Smooth muscle cell (in vitro differentiated cells): Measurements from ENCODE around the gene MAGEL2. TPM values are rescaled to one million over a fixed set of nuclear protein-coding genes. Genes with fewer than 3 reads are reported as not detected.
"Not testable (repeated sequence)": the region's sequence is repeated elsewhere in the genome, so short reads cannot be mapped to it uniquely, and the experiment has no call there.

ENCODE experiments used
- DNase-seq: peaks from one replicate; lab custom pipeline; 2025; ENCODE audit not compliant: unreplicated experiment; lab: John Stamatoyannopoulos, UW
- H2AFZ ChIP-seq: fragments of 200-600 bp; sonication (generic); 2 replicates; pipeline ENCODE4 v1.6.0; 2016; ENCODE audit warnings: antibody characterized with exemption, low read depth, mild to moderate bottlenecking
- H3F3A ChIP-seq: fragments of 200-600 bp; sonication (generic); 2 replicates; pipeline ENCODE4 v1.6.0; 2017; ENCODE audit warnings: antibody characterized with exemption, low read depth
- H3K27ac ChIP-seq: fragments of 200-600 bp; sonication (generic); 2 replicates; pipeline ENCODE4 v1.5.1; 2016; ENCODE audit warnings: low read depth, mild to moderate bottlenecking
- H3K27me3 ChIP-seq: fragments of 200-600 bp; sonication (generic); 2 replicates; pipeline ENCODE4 v1.6.1; 2016; ENCODE audit warnings: low read depth, mild to moderate bottlenecking
- H3K36me3 ChIP-seq: fragments of 200-600 bp; sonication (generic); 2 replicates; pipeline ENCODE4 v1.5.1; 2016; ENCODE audit warnings: low read depth
- H3K4me1 ChIP-seq: fragments of 200-600 bp; sonication (generic); 2 replicates; pipeline ENCODE4 v1.5.1; 2016; ENCODE audit warnings: low read depth
- H3K4me2 ChIP-seq: fragments of 200-600 bp; sonication (generic); 2 replicates; pipeline ENCODE4 v1.6.0; 2016; ENCODE audit warnings: mild to moderate bottlenecking
- H3K4me3 ChIP-seq: fragments of 200-600 bp; sonication (generic); 2 replicates; pipeline ENCODE4 v1.5.1; 2016; ENCODE audit warnings: mild to moderate bottlenecking
- H3K79me2 ChIP-seq: fragments of 200-600 bp; sonication (generic); 2 replicates; pipeline ENCODE4 v1.6.0; 2016; ENCODE audit warnings: low read depth, mild to moderate bottlenecking
- H3K9ac ChIP-seq: fragments of 200-600 bp; sonication (generic); 2 replicates; pipeline ENCODE4 v1.6.0; 2016; ENCODE audit warnings: low read depth
- H3K9me3 ChIP-seq: fragments of 200-600 bp; sonication (generic); replicated peaks from 2 replicates; pipeline ENCODE4 v1.5.1; 2016; ENCODE audit warnings: low read depth
- H4K20me1 ChIP-seq: fragments of 200-600 bp; sonication (generic); 2 replicates; pipeline ENCODE4 v1.6.0; 2016; ENCODE audit warnings: low read depth
- WGBS: methylation state at CpG from one replicate; pipeline ENCODE4 v1.1.7; 2016; ENCODE audit warnings: low lambda C conversion rate; 5-methylcytosine and 5-hydroxymethylcytosine counted together
- polyA plus RNA-seq: library from polyadenylated mRNA; unstranded; fragments of >200 nt; fragmentation: Nextera tagmentation; extraction: Ambion mirVana; gene quantifications from 2 replicates; pipeline ENCODE4 v1.2.1, GENCODE V29; 2016
- total RNA-seq: library from RNA; depleted of rRNA; stranded (reverse); fragments of >200 nt; gene quantifications from 2 replicates; pipeline ENCODE4 v1.2.3, GENCODE V29; 2014
- TF ChIP-seq, protein P1 (sequence below): fragments of 200-600 bp; sonication (generic); IDR thresholded peaks from 2 replicates; pipeline ENCODE4 v1.5.1; 2017; ENCODE audit warnings: borderline replicate concordance, mild to moderate bottlenecking, antibody characterized with exemption; ENCODE audit not compliant: insufficient read depth, poor library complexity, severe bottlenecking

MAGEL2 gene
- total and polyA plus RNA-seq, 2 experiments from 2014 or later = 8.4 to 16.0 TPM

DNA sequence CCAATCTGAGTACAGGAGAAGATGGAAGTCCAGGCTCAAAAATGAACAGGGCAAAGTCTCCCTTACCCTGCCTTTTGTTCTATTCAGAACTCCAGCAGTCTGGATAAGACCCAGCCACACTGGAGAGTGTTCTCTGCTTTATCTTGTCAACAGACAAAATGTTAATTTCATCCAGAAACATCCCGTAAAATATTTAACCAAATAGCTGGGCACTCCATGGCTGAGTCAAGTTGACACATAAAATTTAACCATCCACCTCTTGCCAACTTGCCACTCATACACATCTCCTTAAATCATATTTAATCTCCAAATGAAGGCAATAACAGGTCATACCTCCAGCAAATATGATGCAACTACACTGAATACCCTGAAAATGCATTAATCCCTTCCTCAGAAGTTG lies 48.6 kb downstream of the MAGEL2 start:
- H3K36me3 ChIP-seq = no peaks in the 10 kb centered on the region
- H3F3A ChIP-seq = no peaks in the 10 kb centered on the region
- H3K4me2 ChIP-seq = no peak overlapping the region
- H3K79me2 ChIP-seq = no peaks in the 10 kb centered on the region
- H3K27me3 ChIP-seq = no peaks in the 10 kb centered on the region
- no peaks in the 10 kb centered on the region for H3K9me3 ChIP-seq
- DNase-seq = no peak
- TF ChIP-seq, protein P1, sequence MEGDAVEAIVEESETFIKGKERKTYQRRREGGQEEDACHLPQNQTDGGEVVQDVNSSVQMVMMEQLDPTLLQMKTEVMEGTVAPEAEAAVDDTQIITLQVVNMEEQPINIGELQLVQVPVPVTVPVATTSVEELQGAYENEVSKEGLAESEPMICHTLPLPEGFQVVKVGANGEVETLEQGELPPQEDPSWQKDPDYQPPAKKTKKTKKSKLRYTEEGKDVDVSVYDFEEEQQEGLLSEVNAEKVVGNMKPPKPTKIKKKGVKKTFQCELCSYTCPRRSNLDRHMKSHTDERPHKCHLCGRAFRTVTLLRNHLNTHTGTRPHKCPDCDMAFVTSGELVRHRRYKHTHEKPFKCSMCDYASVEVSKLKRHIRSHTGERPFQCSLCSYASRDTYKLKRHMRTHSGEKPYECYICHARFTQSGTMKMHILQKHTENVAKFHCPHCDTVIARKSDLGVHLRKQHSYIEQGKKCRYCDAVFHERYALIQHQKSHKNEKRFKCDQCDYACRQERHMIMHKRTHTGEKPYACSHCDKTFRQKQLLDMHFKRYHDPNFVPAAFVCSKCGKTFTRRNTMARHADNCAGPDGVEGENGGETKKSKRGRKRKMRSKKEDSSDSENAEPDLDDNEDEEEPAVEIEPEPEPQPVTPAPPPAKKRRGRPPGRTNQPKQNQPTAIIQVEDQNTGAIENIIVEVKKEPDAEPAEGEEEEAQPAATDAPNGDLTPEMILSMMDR = no peak
- no peaks in the 10 kb centered on the region for H3K4me1 ChIP-seq
- H3K9ac ChIP-seq = no peak overlapping the region
- no peak overlapping the region for H2AFZ ChIP-seq
- no peaks in the 10 kb centered on the region for H4K20me1 ChIP-seq
- H3K4me3 ChIP-seq = no peak overlapping the region
- no peak overlapping the region for H3K27ac ChIP-seq
- WGBS = 74% methylated on average over 1 of the region's 1 CpG

DNA sequence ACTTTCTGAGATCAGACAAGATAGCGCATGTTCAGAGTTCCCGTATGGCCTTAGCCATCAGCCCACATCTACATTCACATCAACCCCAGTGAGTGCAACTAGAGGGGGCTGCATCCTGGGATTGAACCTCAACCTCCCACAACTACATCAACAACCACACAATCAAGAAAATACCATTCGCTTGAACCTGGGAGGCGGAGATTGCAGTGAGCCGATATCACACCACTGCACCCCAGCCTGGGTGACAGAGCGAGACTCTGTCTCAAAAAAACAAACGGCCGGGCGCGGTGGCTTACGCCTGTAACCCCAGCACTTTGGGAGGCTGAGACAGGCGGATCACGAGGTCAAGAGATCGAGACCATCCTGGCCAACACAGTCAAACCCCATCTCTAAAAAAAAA lies 50.4 kb downstream of the MAGEL2 start:
- not testable (repeated sequence) for H3K4me2 ChIP-seq, H3K9ac ChIP-seq, H3F3A ChIP-seq, H3K79me2 ChIP-seq, H3K9me3 ChIP-seq, H3K4me3 ChIP-seq, H3K36me3 ChIP-seq, H3K27me3 ChIP-seq, DNase-seq, H3K27ac ChIP-seq, H2AFZ ChIP-seq, H3K4me1 ChIP-seq, H4K20me1 ChIP-seq
- 87% methylated on average over 14 of the region's 14 CpGs for WGBS

DNA sequence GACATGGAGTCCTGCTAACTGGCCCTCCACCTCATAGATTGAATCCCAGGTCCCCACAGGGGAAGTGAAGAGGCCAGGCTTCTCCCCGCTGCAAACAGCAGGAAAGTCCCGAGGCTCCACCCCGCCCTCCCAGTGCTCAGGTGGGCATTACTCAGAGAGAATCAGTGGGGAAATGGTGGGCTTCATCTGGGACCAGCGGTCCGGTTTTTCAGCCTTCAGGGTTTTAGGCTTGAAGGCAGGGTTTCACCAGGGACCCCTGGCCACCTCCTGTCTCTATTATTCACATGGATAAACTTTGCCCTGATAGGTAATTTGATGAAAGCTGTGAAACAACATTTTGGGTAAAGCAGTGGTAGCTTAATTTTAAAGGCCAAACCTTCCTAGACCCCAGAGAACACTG lies 50.9 kb downstream of the MAGEL2 start:
- Histone ChIP-seq H3K4me1 (no peaks in the 10 kb centered on the region), H3F3A (no peaks in the 10 kb centered on the region), H4K20me1 (no peaks in the 10 kb centered on the region), H3K27me3 (no peaks in the 10 kb centered on the region), H3K79me2 (no peaks in the 10 kb centered on the region), H3K27ac (no peak overlapping the region), H3K36me3 (no peaks in the 10 kb centered on the region), H3K9me3 (no peaks in the 10 kb centered on the region), H3K9ac (no peak overlapping the region), H3K4me2 (no peak overlapping the region), H2AFZ (no peak overlapping the region), H3K4me3 (no peak overlapping the region)
- TF ChIP-seq, protein P1 = no peak
- WGBS = 76% methylated on average over 5 of the region's 5 CpGs
- DNase-seq = no peak

DNA sequence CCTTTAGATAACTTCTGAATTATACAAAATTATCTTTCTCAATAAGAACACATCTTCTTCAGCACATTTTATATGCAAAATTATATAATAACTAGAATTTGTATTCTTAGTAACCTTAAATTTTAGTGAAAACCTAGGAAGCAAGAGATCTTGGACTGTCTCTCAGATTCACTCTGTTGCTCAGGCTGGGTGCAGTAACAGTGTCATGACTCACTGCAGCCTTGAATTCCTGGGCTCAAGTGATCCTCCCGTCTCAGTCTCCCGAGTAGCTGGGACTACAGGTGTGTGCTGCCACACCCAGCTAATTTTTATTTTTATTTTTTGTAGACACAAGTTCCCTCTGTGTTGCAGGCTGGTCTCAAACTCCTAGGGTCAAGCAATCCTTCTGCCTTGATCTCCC lies 52.3 kb downstream of the MAGEL2 start:
- Histone ChIP-seq H3K27me3 (no peaks in the 10 kb centered on the region), H3F3A (no peaks in the 10 kb centered on the region), H3K4me2 (no peak overlapping the region), H3K27ac (no peak overlapping the region), H3K4me3 (no peak overlapping the region), H3K9me3 (no peaks in the 10 kb centered on the region), H3K9ac (no peak overlapping the region), H2AFZ (no peak overlapping the region), H4K20me1 (no peaks in the 10 kb centered on the region), H3K4me1 (no peaks in the 10 kb centered on the region), H3K79me2 (no peaks in the 10 kb centered on the region), H3K36me3 (no peaks in the 10 kb centered on the region)
- no peak for DNase-seq
- TF ChIP-seq, protein P1 = no peak
- WGBS = 53% methylated on average over 2 of the region's 2 CpGs
